ENCODE measurements around the gene CBX7.

DNA sequence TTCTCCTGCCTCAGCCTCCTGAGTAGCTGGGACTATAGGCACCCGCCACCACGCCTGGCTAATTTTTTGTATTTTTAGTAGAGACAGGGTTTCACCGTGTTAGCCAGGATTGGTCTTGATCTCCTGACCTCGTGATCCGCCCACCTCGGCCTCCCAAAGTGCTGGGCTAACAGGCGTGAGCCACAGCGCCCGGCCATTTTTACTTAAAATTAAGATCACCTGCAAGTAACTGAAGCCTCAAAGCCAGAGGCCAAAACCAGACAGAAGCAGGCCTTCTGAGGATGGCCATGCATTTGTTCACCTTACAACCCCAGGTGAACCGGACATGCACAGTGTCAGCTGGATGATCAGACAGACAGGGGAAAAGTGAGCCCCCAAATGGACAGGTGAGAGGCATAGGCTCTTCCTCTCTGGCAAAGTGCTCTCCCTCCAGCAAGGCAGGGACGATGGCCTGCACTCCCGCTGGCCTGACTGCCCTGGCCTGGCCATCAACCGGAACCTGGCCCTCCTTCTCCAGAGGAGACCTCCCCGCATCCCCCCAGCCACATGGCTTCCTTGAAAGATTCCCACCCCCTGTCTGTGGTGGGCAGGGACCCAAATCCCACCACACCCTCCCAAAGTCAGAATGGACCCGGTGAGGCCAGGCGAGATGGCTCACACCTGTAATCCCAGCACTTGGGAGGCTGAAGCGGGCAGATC is 29.6 kb downstream of the CBX7 start:
- no peak for TF ChIP-seq EZH2 (IDR thresholded peaks at IDR 0.05; ENCODE audit: low read length, missing control alignments)
- TF ChIP-seq, protein P1, sequence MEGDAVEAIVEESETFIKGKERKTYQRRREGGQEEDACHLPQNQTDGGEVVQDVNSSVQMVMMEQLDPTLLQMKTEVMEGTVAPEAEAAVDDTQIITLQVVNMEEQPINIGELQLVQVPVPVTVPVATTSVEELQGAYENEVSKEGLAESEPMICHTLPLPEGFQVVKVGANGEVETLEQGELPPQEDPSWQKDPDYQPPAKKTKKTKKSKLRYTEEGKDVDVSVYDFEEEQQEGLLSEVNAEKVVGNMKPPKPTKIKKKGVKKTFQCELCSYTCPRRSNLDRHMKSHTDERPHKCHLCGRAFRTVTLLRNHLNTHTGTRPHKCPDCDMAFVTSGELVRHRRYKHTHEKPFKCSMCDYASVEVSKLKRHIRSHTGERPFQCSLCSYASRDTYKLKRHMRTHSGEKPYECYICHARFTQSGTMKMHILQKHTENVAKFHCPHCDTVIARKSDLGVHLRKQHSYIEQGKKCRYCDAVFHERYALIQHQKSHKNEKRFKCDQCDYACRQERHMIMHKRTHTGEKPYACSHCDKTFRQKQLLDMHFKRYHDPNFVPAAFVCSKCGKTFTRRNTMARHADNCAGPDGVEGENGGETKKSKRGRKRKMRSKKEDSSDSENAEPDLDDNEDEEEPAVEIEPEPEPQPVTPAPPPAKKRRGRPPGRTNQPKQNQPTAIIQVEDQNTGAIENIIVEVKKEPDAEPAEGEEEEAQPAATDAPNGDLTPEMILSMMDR (conservative IDR thresholded peaks at IDR 0.05 in 1 of 2, IDR thresholded peaks at IDR 0.05 in 1 of 2; ENCODE audit: low read depth in 1 of 2, low read length in 2 of 2), result no peak
